Keratinocyte (primary cell): ENCODE results near the gene MAPK9.
A peak's percentile ranks its signal among the peaks of the same experiment; 100 is the strongest.

ENCODE experiments used
- CTCF ChIP-seq, 3 experiments: IDR thresholded peaks in 1 of 3; conservative IDR thresholded peaks in 1 of 3; optimal IDR thresholded peaks in 1 of 3; 2 replicates in 2 of 3; 3 replicates in 1 of 3; pipeline versions ENCODE3 to v1.5.1; 2011; ENCODE audit warnings: low read length in 3 of 3, mild to moderate bottlenecking in 3 of 3, moderate library complexity in 2 of 3, control low read depth in 1 of 3, inconsistent platforms in 1 of 3; ENCODE audit not compliant: insufficient read depth in 2 of 3; ENCODE audit errors: extremely low read depth in 1 of 3
- EZH2 ChIP-seq: IDR thresholded peaks from one replicate; pipeline ENCODE4 v1.6.1; 2012; ENCODE audit warnings: inconsistent platforms, mild to moderate bottlenecking, low read length, moderate library complexity

GRCh38 chr5:180332051-180332517 lies 40.2 kb upstream of the MAPK9 start:
- TF ChIP-seq CTCF (optimal IDR thresholded peaks at IDR 0.05 in 1 of 3, IDR thresholded peaks at IDR 0.05 in 1 of 3, conservative IDR thresholded peaks at IDR 0.05 in 1 of 3; ENCODE audit: extremely low read depth in 1 of 3, insufficient read depth in 2 of 3, low read length in 3 of 3) = peak in 1 of 3 experiments; percentile 25
- no peak for TF ChIP-seq EZH2
